Left lobe of liver (tissue), 2 donors: ENCODE results near the gene CASP4. TPM values are rescaled to one million over a fixed set of nuclear protein-coding genes. Genes with fewer than 3 reads are reported as not detected.

Experiments used
- ATAC-seq: fragments of 200-7000 bp; cut with Tn5 transposase; one replicate; pipeline ENCODE4 v1.9.1; 2020; ENCODE audit warnings: mild to moderate bottlenecking, moderate library complexity
- DNase-seq: peaks from one replicate; pipeline ENCODE4 v3.0.0-alpha.2; 2020; ENCODE audit warnings: low spot score
- total RNA-seq: library from RNA; stranded (reverse); gene quantifications from one replicate; pipeline ENCODE4 v1.2.1, GENCODE V29; 2021
- donor health status: DM: no; HTN: no; CAD: no; lungs with moderate emphysema.
- donor health status: DM: no; HTN: yes; CAD: no.

CASP4 gene
- total RNA-seq, 1 donor from 2014 or later = 16.4 TPM

- ATAC-seq = no peak
- DNase-seq = no peak
Observed at GRCh38 chr11:104895634-104896033, 72.7 kb downstream of the CASP4 start.

GRCh38 chr11:104893876-104894275 lies 74.5 kb downstream of the CASP4 start:
- no peak for ATAC-seq
- no peak for DNase-seq

Other genes with a start within 250 kb of the CASP4 start
- not detected for gene CASP12, start 70.1 kb downstream of the CASP4 start, total RNA-seq
- gene CASP5, start 54.6 kb upstream of the CASP4 start, total RNA-seq = not detected
- gene CASP1, start 66.6 kb upstream of the CASP4 start, total RNA-seq = 5.4 TPM
- 3.9 TPM for gene CARD16, start 76.8 kb upstream of the CASP4 start, total RNA-seq
- not detected for gene CARD18, start 171.2 kb upstream of the CASP4 start, total RNA-seq